CD4-positive, alpha-beta T cell treated with Interleukin-21 for 1 hour (primary cell): Measurements from ENCODE around the gene CPNE9.

Source experiments
- DNase-seq: peaks from one replicate; pipeline ENCODE4 v3.0.0-alpha.2; 2020

CPNE9 gene

DNA sequence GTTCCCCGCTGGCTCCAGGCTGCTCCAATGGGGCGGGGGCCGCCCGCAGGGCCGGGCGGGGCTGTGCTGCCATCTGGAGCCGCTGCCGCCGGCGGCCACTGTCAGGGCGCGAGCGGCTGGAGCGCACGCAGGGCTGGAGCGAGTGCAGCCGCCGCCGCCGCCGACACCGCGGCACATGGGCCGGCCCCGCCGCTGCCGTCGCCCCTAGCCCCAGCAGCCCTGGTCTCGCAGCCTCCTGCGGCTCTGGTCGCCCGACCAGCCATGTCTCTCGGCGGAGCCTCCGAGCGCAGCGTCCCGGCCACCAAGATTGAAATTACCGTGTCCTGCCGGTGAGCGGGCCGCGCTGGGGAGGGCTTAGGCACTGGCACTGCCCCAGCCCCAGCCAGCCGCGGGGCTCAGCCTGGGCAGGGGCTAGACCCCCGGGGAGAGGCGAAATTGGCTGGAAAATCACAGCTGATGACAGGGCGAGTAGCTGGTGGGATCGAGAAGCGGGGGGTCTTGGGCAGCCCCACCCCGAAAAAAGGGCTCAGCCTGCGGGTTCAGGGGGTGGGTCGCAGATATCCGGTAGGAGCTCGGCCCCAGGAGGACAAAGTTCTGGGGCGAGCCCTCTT is at the start of gene CPNE9:
CPNE9 (plus strand) TSS at position 98 of the 611 bp plus-strand sequence; CDS start at position 262, 164 bp downstream.
- DNase-seq, result no peak

DNA sequence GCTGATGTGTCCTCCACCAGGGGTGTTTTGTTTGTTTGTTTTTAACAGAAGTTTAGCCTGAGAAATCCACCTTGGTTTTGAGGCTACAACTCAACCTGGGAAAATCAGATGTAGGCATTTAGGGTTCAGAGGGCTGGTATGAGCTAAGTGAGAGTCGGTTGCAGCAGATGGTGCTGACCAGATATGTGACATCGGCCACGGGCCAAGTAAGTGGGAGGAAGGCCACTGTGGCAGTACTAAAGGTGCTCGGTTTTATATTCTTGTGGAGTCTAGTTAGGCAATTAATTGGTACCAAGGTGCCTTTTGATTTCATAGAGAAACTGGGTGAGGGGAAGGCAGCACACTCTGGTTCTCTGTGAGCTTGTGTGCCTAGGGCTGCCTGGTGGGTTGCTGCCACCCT is 43.8 kb upstream of the CPNE9 start:
- no peak for DNase-seq

DNA sequence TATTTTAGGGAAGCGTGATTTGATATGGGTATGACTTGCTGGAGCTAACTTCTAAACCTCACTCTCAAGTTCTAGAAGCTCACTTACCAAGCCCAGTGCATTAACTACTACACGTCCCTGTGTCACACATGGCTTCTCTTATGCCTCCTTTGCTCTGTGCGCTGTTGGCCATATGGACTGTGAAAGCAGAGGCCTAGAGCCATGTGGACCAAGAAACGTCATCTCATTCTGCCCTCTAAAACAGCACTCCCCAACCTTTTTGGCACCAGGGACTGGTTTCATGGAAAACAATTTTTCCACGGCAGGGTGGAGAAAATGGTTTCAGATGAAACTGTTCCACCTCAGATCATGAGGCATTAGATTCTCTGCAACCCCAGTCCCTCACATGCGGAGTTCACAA is 42.7 kb upstream of the CPNE9 start:
- DNase-seq, result no peak

- no peak for DNase-seq
Observed at GRCh38 chr3:9664119-9664751, 39.4 kb upstream of the CPNE9 start.

DNA sequence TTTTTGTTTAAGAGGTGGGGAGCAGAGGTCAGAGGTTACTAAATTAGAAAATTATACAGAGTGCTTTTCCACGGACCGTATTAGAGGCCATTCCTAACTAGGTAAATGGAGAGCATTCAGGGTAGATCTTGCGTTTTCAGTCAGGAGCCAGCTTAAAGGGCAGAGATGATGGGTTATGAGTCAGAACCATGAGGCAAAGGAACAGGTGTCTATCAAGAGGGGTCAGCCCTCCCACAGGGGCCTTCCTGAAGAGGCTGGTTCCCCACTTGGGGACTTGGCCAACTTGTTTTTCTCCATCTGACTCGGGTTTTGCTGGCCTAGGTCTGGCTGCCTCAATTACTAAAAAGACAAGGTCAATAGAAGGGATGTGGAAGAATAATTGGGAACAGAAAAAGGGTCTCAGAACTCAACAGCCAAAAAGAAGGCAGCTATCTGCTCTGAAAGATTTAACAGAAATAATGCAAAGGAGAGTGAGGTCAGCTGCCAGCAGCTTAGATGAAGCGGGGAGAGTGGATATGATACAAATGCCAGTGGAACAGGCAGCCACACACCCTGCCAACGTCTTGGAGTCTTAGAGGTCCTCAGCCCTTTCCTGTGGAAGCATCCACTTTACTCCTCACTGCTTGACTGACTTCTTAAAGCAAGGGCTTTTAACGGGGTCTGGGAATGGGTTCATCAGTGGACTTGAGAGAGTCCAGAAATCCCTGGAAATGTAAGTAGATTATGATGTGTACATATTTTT is 36.8 kb upstream of the CPNE9 start:
- DNase-seq, result no peak

DNA sequence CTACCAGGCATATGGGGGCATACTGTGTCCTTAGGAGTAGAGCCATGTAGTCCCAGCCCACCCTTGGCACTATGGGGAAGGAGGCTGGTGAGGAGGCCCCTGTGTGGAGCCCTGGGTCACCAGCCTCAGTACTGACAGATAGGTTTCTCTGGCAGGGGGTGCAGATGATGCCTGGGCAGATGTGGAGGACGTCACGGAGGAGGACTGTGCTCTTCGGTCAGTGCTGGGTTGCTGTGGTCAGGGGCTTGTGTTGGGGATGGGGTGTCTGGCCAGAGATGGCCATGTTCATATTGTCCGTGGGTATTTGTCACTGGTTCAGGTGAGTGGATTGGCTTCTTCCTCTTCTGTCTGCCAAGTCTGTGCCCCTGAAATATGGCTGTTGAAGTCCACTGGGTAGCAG is 34.4 kb upstream of the CPNE9 start:
- no peak for DNase-seq

GRCh38 chr3:9669720-9670432 is 33.8 kb upstream of the CPNE9 start:
- no peak for DNase-seq

DNA sequence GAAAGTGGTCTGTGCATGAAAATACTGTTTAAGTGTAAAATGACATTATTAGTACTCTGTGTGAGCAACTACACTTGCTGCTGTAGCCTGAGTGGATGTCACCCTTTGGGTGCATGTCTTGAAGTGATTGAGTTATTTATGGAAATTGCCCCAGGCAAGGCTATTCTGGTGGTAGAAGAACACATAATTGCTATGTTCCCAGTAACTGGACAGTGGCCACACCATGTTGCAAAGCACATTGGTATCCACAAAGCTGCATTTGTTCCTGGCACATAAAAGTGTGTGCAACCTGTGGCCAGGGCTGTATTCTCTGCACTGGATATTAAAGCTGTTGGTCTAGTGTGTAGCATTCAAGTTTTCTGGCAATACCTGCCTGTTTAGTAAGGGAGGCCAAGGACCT is 30.6 kb upstream of the CPNE9 start:
- no peak for DNase-seq

GRCh38 chr3:9673752-9674151 is 29.9 kb upstream of the CPNE9 start:
- no peak for DNase-seq

GRCh38 chr3:9675736-9676290 is 27.8 kb upstream of the CPNE9 start:
- DNase-seq, result no peak

GRCh38 chr3:9676785-9677184 is 26.8 kb upstream of the CPNE9 start:
- DNase-seq, result no peak

- DNase-seq, result no peak
Observed at GRCh38 chr3:9678493-9678892, 25.1 kb upstream of the CPNE9 start.

GRCh38 chr3:9679476-9680080 is 24.1 kb upstream of the CPNE9 start:
- no peak for DNase-seq

- no peak for DNase-seq
Observed at GRCh38 chr3:9681011-9681722, 22.5 kb upstream of the CPNE9 start.

DNA sequence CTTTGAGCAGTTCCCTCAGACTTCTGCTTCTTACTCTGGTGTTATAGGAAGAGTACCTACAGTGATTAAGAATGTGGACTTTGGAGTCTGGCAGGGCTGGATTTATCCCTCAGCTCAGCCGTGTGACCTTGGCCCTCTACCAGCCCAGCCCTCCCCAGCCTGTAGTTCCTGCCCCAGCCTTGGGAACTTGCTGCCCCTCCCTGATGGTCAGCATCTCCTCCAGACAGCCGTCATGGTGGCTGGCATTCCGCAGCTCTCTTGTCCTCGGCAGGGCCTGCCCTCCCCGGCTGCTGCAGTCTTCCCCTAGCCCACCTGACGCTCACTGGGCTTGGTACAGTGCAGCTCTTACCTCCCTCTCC is 21.9 kb upstream of the CPNE9 start:
- no peak for DNase-seq

DNA sequence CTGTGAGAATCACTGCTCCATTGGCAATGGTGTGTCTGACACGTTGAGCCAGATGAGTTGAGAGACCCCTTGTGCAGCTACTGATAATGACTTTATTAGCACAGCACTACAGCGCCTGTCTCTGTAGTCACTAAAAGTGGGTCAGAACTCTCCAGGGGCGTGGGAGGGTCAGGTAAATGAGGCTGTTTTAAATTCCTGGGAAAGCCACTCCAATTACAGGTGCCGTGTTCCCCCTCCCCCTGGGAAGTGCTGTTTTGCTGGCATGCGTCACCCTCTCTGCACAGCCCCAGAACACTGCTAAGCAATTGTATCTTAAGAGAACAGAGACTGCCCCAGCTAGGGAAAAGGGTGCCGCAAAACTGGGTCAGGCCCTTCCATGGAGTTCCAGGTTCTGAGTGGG is 21.5 kb upstream of the CPNE9 start:
- no peak for DNase-seq

DNA sequence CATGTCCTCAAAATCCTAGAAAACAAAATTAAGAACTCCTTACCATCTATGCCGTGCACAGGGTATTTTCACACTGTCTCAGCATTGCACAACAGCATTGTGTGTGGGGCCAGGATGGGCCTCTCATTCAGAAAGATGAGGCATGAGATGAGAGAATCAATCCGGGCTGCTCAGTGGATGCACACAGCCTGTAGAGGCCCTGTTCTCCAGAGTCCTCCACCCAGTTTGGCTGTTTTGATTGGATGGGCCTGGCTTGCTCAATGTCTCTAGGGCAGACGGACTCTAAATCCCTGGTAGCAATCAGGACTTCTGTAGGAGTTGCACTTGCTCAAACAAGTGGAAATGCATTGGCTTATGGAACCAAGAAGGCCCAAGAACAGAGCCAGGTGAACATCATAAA is 20.2 kb upstream of the CPNE9 start:
- DNase-seq, result no peak

GRCh38 chr3:9685216-9686049 is 18.2 kb upstream of the CPNE9 start:
- DNase-seq, result no peak

- DNase-seq, result no peak
Observed at GRCh38 chr3:9686050-9686550, 17.5 kb upstream of the CPNE9 start.

DNA sequence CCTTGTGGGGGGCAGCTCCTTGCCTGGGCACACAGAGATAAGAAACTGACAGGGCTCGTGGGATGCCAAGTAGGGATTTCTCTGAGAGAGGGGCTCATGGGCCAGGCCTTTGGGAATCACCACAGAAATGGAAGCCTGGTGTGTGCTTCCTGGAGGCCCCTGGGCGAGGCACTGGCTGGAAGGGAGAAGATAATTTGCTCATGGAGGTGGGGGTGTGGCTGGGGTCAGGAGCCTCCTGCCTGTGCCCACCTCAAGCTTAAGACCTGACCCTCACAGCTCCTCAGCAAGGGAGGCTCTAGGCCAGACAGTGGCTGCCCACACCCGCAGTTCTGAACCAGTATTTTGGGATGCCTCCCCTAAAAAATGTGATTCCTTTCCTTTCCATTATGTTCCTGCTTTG is 16.9 kb upstream of the CPNE9 start:
- DNase-seq, result no peak

- DNase-seq, result no peak
Observed at GRCh38 chr3:9687514-9687913, 16.1 kb upstream of the CPNE9 start.
